ENCODE data around the gene CHM.

The CHM gene

GRCh38 chrX:86044216-86044615 lies 3.1 kb downstream of the CHM start:
- no peak for TF ChIP-seq EZH2phosphoT487 (conservative IDR thresholded peaks at IDR 0.05; ENCODE audit: low read length)
- no peak for TF ChIP-seq CTCF (IDR thresholded peaks at IDR 0.05; ENCODE audit: insufficient read depth, low read length, poor library complexity, severe bottlenecking)
- no peaks in the 10 kb centered on the region; the same call in 1 of the 2 replicates for H3F3A ChIP-seq (ENCODE audit: insufficient read depth)
- no peaks in the 10 kb centered on the region for H3K9me3 ChIP-seq (ENCODE audit: insufficient read depth, low read length)
- no peak overlapping the region for H3K4me2 ChIP-seq (ENCODE audit: low read depth, low read length, poor library complexity, severe bottlenecking)
- H3K4me3 ChIP-seq (ENCODE audit: insufficient read depth, low read length, poor library complexity, severe bottlenecking): no peak overlapping the region
- peaks cover 60% of the 10 kb centered on the region for H3K79me2 ChIP-seq (ENCODE audit: insufficient read depth, low read length)
- no peak overlapping the region for H3K27ac ChIP-seq (ENCODE audit: low read depth, low read length)
- H2AFZ ChIP-seq (ENCODE audit: low read depth, low read length, severe bottlenecking): no peak overlapping the region
- H3K27me3 ChIP-seq (ENCODE audit: low read length): no peaks in the 10 kb centered on the region
- no peaks in the 10 kb centered on the region for H3K36me3 ChIP-seq (ENCODE audit: low read length)
- no peak overlapping the region for H3K9ac ChIP-seq (ENCODE audit: low read length)
- H4K20me1 ChIP-seq (ENCODE audit: low read depth, low read length): no peaks in the 10 kb centered on the region
- H3K9me2 ChIP-seq (replicated peaks; ENCODE audit: insufficient read depth, low read length): no peaks in the 10 kb centered on the region

GRCh38 chrX:86039625-86040568 lies 7.5 kb downstream of the CHM start:
- TF ChIP-seq CTCF (IDR thresholded peaks at IDR 0.05; ENCODE audit: insufficient read depth, low read length, poor library complexity, severe bottlenecking): no peak
- no peak for TF ChIP-seq EZH2phosphoT487 (conservative IDR thresholded peaks at IDR 0.05; ENCODE audit: low read length)
- Histone ChIP-seq H3K4me2 (ENCODE audit: low read depth, low read length, poor library complexity, severe bottlenecking) (no peak overlapping the region), H3K27me3 (ENCODE audit: low read length) (no peaks in the 10 kb centered on the region), H4K20me1 (ENCODE audit: low read depth, low read length) (no peaks in the 10 kb centered on the region), H3K9ac (ENCODE audit: low read length) (no peak overlapping the region), H3K9me3 (ENCODE audit: insufficient read depth, low read length) (no peaks in the 10 kb centered on the region), H2AFZ (ENCODE audit: low read depth, low read length, severe bottlenecking) (no peak overlapping the region), H3K9me2 (replicated peaks; ENCODE audit: insufficient read depth, low read length) (no peaks in the 10 kb centered on the region), H3F3A (ENCODE audit: insufficient read depth) (no peaks in the 10 kb centered on the region; the same call in 1 of the 2 replicates), H3K79me2 (ENCODE audit: insufficient read depth, low read length) (peaks cover 49% of the 10 kb centered on the region; the same call in 1 of the 2 replicates), H3K4me3 (ENCODE audit: insufficient read depth, low read length, poor library complexity, severe bottlenecking) (no peak overlapping the region), H3K36me3 (ENCODE audit: low read length) (no peaks in the 10 kb centered on the region), H3K27ac (ENCODE audit: low read depth, low read length) (no peak overlapping the region)

- Histone ChIP-seq H4K20me1 (ENCODE audit: low read depth, low read length) (no peaks in the 10 kb centered on the region), H3K9ac (ENCODE audit: low read length) (no peak overlapping the region), H3K4me3 (ENCODE audit: insufficient read depth, low read length, poor library complexity, severe bottlenecking) (no peak overlapping the region), H3K27ac (ENCODE audit: low read depth, low read length) (no peak overlapping the region), H3K36me3 (ENCODE audit: low read length) (no peaks in the 10 kb centered on the region), H2AFZ (ENCODE audit: low read depth, low read length, severe bottlenecking) (no peak overlapping the region), H3K9me2 (replicated peaks; ENCODE audit: insufficient read depth, low read length) (no peaks in the 10 kb centered on the region), H3K9me3 (ENCODE audit: insufficient read depth, low read length) (no peaks in the 10 kb centered on the region), H3K79me2 (ENCODE audit: insufficient read depth, low read length) (peaks cover 16% of the 10 kb centered on the region; the same call in 1 of the 2 replicates), H3K4me2 (ENCODE audit: low read depth, low read length, poor library complexity, severe bottlenecking) (no peak overlapping the region), H3K27me3 (ENCODE audit: low read length) (no peaks in the 10 kb centered on the region), H3F3A (ENCODE audit: insufficient read depth) (no peaks in the 10 kb centered on the region)
- no peak for TF ChIP-seq EZH2phosphoT487 (conservative IDR thresholded peaks at IDR 0.05; ENCODE audit: low read length)
- no peak for TF ChIP-seq CTCF (IDR thresholded peaks at IDR 0.05; ENCODE audit: insufficient read depth, low read length, poor library complexity, severe bottlenecking)
These were observed 14.0 kb downstream of the CHM start for GRCh38 chrX:86033385-86033784.
